HG03521 (cell line): ENCODE results near the gene HDC.
A peak's percentile ranks its signal among the peaks of the same experiment; 100 is the strongest.

Source experiments
- ATAC-seq: cut with Tn5 transposase; IDR thresholded peaks from one replicate; pipeline ENCODE4 v1.9.1; 2021; ENCODE audit warnings: mild to moderate bottlenecking, moderate library complexity; ENCODE audit not compliant: unreplicated experiment

The HDC gene, protein sequence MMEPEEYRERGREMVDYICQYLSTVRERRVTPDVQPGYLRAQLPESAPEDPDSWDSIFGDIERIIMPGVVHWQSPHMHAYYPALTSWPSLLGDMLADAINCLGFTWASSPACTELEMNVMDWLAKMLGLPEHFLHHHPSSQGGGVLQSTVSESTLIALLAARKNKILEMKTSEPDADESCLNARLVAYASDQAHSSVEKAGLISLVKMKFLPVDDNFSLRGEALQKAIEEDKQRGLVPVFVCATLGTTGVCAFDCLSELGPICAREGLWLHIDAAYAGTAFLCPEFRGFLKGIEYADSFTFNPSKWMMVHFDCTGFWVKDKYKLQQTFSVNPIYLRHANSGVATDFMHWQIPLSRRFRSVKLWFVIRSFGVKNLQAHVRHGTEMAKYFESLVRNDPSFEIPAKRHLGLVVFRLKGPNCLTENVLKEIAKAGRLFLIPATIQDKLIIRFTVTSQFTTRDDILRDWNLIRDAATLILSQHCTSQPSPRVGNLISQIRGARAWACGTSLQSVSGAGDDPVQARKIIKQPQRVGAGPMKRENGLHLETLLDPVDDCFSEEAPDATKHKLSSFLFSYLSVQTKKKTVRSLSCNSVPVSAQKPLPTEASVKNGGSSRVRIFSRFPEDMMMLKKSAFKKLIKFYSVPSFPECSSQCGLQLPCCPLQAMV

GRCh38 chr15:50265620-50266019, at the start of gene HDC:
TSS of gene HDC (minus strand) at chr15:50265726. CDS start at chr15:50265623, 103 bp downstream.
- ATAC-seq = no peak

DNA sequence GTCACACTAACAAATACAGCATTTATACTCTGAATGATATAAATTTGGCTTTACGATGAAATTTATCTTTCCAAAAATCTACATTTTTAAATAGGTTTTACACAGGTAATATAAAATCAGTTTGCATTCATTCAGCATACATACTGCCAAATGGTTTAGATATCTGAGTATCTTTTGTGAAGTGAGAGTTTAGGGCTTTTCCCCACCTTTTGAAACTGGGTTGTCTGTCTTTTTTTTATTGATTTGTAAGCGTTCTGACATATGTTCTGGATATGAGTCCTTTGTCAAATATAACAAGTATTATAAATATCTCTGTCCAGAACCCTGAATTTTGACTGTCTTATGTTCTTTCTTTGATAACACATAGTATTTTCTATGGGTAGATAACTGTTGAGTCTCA, 47.1 kb upstream of the HDC start:
- ATAC-seq = no peak

DNA sequence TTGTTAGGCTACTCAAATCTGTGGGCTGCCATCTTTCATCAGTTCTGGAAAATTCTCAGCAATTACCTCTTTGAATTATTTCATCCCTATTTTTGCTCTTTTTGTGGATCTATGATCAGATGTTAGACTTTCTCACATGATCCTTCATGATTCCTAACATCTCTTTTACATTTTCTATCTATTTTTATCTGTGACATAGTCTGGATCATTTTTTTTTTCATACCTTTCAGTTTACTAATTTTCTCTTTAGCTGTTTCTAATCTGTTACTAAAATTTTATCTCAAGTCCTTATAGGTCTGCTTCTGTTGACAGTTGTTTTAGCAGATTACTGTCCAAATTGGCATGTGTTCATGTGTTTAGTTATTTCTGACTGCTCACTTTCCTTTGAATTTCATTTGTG, 42.3 kb upstream of the HDC start:
- ATAC-seq = no peak

GRCh38 chr15:50304836-50305235, 39.3 kb upstream of the HDC start:
- ATAC-seq = no peak

GRCh38 chr15:50302581-50302980, 37.1 kb upstream of the HDC start:
- no peak for ATAC-seq

GRCh38 chr15:50298340-50298739, 32.8 kb upstream of the HDC start:
- no peak for ATAC-seq

DNA sequence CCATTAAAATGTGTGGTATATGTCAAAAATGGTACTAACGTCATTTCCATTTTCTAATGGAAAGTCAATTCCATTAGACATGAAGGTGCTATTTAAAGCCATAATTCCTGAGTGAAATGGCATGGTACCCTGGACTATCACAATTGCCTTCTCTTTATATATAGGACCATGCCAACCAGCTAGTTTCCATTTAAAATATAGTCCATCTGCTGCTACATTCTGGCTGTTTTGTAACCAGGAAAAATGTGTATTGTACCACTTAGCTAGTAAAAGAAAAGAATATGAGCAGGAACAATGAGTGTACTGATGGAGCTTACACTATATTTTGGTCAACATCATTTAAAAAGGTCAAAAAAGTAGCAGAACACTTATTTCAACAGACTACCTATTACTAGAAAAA, 30.4 kb upstream of the HDC start:
- no peak for ATAC-seq

GRCh38 chr15:50289749-50290148, 24.2 kb upstream of the HDC start:
- no peak for ATAC-seq

DNA sequence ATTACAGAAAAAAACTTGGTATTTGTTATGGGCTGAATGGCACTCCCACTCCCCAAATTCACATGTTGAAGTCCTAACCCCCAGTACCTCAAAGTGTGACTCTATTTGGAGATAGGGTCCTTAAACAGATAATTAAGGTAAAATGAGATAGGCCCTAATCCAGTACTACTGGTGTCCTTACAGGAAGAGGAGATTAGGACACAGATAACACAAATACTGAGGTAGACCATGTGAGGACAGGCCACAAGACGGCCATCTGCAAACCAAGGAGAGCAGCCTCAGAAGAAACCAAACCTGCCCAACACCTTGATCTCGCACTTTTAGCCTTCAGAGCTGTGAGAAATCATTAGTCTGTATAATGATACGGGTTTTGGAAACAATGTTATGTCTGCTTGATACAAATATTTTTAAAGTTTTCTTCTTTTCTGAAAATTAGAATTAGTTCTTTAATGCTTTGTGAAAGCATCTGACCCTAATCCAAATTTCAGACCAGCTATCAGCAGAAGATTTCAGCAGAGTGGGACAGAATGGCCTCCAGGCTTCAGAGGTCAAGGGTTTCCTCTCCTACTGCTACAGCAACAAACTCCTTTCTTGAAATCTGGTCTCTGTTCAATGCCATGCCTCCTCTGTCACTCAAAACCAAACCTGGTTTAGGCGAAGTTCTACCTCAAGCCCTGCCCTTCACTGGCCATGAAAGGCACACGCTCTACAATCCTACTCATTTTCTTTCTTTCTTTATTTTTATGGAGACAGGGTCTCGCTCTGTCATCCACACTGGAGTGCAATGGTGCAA, 22.0 kb upstream of the HDC start:
- no peak for ATAC-seq

DNA sequence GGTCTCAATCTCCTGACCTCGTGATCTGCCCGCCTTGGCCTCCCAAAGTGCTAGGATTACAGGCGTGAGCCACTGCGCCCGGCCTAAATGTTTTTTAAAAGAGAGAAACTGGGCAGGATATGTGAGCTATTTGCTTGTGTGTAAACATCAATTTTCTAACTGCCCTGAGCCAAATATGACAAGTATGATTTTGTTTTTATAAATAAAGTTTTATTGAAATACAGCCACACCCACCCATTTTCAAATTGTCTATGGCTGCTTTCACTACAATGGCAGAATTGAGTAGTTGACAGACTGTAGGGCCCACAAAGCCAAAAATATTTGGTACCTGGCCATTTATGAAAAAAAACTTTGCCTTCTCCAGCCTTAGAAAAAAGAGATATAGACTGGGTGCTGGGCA, 15.9 kb upstream of the HDC start:
- no peak for ATAC-seq

DNA sequence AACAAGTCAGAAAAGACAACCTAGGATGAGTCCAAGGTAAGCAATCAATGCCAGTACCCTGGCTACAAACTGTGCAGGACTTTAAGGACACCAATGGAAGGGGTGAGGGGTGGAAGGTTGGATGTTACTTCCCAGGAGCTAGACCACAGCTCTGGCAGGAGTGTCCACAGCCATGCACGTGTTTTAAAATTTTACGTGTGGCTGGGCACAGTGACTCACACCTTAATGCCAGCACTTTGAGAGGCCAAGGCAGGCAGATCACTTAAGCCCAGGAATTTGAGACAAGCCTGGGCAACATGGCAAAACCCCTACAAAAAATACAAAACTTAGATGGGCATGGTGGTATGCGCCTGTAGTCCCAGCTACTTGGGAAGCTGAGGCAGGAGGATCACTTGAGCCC, 14.7 kb upstream of the HDC start:
- no peak for ATAC-seq

DNA sequence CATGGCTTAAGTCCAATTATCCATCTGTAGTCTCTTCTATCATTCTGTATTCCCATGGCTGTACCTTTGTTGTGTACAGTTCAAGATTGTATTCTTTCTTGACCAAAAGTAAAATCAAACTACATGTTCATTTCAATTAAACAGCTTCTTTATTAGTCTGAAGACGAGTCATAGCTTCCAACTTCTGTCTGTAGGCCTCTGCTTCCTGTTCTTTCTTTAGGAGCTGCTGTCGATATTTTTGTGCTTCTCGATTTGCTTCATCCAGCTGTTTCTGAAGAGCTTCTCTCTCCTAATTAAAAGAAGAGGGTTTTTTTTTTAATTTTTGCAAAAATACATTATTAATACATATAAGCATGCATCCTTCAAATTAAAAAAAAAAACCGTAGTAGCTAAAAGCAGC, 13.0 kb upstream of the HDC start:
- ATAC-seq = no peak

GRCh38 chr15:50277370-50277769, 11.8 kb upstream of the HDC start:
- ATAC-seq = no peak

GRCh38 chr15:50275908-50276307, 10.4 kb upstream of the HDC start:
- ATAC-seq = no peak

DNA sequence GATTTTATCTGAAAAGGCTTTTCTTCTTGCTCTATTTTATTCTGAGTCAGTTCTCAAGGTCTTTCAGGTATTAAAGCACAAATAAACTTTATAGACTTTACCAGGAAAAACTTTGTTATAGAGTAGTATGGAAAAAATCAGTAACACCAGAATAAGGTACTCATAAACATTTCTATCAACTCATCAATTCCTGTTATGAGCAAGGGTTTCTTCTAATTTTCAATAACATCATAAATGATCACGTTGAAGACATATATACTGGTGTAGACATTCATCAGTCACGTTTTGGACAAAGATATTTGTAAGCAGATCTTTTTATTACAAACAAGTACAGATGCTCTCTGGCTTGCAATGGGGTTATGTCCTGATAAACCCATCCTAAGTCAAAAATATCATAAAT, 9.6 kb upstream of the HDC start:
- ATAC-seq = no peak

GRCh38 chr15:50267577-50267976, 2.1 kb upstream of the HDC start:
- ATAC-seq = no peak

DNA sequence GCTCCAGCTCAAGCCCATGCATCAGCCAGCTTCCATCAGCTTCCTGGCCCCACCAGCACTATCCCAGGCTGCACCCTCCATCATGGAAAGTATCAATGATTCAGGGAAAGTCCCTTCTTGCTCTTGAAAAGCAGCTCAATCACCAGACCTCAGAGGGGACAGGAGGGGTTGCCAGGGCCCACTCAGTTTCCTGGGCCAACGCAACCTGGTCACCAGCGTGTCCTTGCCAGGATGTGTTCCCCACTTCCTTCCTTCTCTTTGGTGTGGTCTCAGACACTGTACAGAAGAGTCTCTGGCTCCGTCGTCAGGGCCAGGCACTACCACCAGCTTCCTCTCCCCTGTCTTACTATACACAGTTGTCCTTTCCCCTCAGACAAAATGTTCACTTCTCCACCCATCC, 3.0 kb downstream of the HDC start:
- no peak for ATAC-seq

- ATAC-seq = no peak
Observed at GRCh38 chr15:50261981-50262380, 3.5 kb downstream of the HDC start.

DNA sequence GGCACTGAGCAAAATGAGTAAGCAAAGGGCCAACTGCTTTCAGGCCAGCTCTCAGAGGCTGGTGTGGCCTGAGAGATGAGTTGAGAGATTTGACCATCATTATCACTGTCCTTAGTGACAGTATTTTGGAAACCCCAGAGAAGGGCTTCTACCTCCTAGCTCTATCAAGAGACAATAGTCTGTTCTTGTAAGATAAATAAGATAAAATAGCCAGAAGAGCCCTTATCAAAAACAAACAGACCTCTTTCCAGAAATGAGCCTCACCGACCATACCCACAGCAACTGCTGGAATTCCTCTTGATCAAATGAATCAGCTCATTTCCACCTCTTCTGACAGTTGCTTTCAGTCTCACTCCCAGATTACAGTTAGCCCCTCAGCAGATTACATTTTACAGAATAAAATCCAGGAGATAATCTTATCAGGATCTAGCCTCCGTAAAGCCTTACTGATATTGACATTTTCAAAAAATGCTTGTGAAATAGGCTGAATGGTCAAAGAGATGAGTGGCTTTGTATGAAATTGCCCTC, 4.5 kb downstream of the HDC start:
- peak; percentile 57 for ATAC-seq

DNA sequence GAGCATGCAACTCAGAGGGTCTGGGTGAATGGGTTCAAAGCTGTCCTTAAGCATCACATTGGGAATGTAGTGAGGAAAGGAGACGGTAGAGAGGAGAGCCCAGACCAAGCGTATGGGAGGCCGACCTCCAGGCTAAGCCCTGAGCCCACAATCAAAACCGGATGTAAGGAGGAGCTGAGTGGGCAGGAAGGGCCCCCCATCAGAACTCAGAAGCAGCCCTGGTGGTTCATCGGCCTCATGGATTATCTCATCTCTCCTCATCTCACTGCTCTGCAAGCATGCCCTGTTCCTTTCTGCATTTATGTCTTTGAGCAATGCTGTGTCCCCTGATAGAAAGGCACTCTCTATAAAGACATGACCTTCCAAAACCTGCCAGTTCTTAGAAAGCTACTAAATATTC, 6.2 kb downstream of the HDC start:
- ATAC-seq = no peak

- ATAC-seq = no peak
Observed at GRCh38 chr15:50257924-50258323, 7.6 kb downstream of the HDC start.

DNA sequence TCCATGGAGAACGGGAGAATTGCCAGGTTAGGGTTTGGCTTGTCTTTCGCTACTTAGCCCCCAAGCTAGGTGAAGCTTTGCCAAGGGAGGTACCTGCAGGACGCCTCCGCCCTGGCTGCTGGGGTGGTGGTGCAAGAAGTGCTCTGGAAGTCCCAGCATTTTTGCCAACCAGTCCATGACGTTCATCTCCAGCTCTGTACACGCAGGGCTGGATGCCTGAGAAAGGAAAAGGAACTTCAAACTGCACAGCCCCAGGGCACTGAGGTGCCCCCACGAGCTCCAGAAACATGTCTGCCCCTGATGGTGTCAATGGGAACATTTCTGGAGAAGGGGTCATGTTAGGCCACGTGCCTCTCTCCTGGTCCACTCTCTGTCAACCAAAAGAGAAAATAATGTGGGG, 8.2 kb downstream of the HDC start:
- ATAC-seq = no peak
